Central memory CD8-positive, alpha-beta T cell (primary cell): ENCODE measurements around the gene NAALADL2.

Experiments
- ATAC-seq: fragments of 150-1000 bp; cut with Tn5 transposase; replicated peaks from 2 replicates; pipeline ENCODE4 v1.10.0; 2022; ENCODE audit warnings: mild to moderate bottlenecking, moderate FRiP score, moderate number of reproducible peaks; ENCODE audit not compliant: poor library complexity, severe bottlenecking; ENCODE audit errors: extremely low read depth
- DNase-seq, 2 donors: peaks; one replicate each; pipeline ENCODE4 v3.0.0; 2021; ENCODE audit warnings: low spot score in 2 of 2
- H3K27ac Mint-ChIP-seq: one replicate; pipeline ENCODE4 v1.8.0; 2022; ENCODE audit warnings: low read depth, mild to moderate bottlenecking, moderate library complexity, mixed read lengths
- H3K27me3 Mint-ChIP-seq: one replicate; pipeline ENCODE4 v1.8.0; 2022; ENCODE audit warnings: mixed read lengths
- H3K36me3 Mint-ChIP-seq: one replicate; pipeline ENCODE4 v1.8.0; 2022; ENCODE audit warnings: mild to moderate bottlenecking, moderate library complexity, mixed read lengths; ENCODE audit not compliant: insufficient read depth
- H3K4me1 Mint-ChIP-seq: one replicate; pipeline ENCODE4 v1.8.0; 2022; ENCODE audit warnings: mixed read lengths
- H3K4me3 Mint-ChIP-seq: one replicate; pipeline ENCODE4 v1.8.0; 2022; ENCODE audit warnings: mild to moderate bottlenecking, moderate library complexity, mixed read lengths
- H3K9me3 Mint-ChIP-seq: one replicate; pipeline ENCODE4 v1.8.0; 2022; ENCODE audit warnings: mixed read lengths

NAALADL2 gene

GRCh38 chr3:175274474-175275218 lies 415.5 kb downstream of the NAALADL2 start:
- no peak overlapping the region for H3K27ac Mint-ChIP-seq
- no peaks in the 10 kb centered on the region for H3K27me3 Mint-ChIP-seq
- no peak for DNase-seq

DNA sequence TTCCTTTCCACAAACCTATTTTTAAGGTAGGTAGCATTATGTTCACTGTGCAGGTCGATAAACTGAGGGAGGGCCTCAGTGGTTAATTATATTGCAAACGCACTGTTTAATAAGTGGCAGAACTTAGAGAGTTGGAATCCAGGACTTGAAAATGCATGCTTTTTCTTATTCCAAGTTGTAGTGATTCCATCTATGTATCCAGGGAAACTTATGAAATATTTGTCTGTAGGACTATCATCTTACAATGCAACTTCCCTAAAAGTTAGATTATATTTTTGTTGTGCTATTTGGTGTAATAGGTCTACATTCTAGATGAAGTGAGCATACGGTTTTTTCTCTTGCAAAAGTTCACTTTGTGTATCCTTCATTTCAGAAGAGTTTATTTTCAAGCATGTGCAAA lies 419.5 kb downstream of the NAALADL2 start:
- Mint-ChIP-seq H3K4me3 (no peak overlapping the region), H3K36me3 (no peaks in the 10 kb centered on the region), H3K27me3 (no peaks in the 10 kb centered on the region), H3K4me1 (no peaks in the 10 kb centered on the region), H3K27ac (no peak overlapping the region), H3K9me3 (no peaks in the 10 kb centered on the region)
- no peak for ATAC-seq
- DNase-seq: no peak

More at GRCh38 chr3:175274474-175275218, 415.5 kb downstream of the NAALADL2 start:
- ATAC-seq: no peak
- Mint-ChIP-seq H3K36me3 (no peaks in the 10 kb centered on the region), H3K4me1 (no peaks in the 10 kb centered on the region), H3K9me3 (no peaks in the 10 kb centered on the region), H3K4me3 (no peak overlapping the region)

DNA sequence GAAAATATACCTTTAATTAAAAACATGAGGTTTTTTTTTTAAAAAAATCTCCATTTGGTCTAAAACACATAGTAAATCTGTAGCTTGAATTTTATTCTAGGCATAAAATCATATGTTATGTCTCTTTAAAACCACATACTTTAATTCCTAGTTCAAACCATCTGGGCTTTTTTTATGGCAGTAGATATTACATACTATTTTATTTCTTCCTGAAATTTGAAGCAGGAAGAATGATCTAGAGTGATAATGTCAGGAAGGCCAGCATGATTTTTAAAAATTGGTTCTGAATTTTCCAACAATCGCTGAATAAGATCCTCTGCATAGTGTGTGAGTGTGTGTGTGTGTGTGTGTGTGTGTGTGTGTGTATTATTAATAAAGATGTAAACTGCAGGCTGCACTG lies 420.3 kb downstream of the NAALADL2 start:
- Mint-ChIP-seq H3K4me3 (no peak overlapping the region), H3K4me1 (no peaks in the 10 kb centered on the region), H3K9me3 (no peaks in the 10 kb centered on the region), H3K27me3 (no peaks in the 10 kb centered on the region), H3K36me3 (no peaks in the 10 kb centered on the region), H3K27ac (no peak overlapping the region)
- ATAC-seq: no peak
- DNase-seq: no peak

DNA sequence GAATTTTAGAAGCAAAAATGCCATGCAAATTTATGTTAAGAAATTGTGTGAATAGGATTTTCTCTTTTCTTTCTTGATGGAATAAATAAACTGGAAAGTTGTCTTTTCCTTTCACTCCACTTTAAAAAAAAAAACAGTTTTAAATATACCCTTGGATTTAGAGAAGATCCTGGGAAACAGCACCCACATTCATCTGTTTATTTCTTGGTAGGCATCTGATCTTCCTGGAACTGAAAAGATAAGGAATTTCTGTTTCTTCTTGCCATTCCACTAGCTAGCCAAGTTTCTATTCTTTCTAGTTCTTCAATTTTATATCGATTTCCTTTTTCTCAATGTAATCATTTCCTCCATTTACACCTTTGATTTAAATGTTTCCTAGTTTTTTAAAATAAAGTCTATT lies 420.8 kb downstream of the NAALADL2 start:
- Mint-ChIP-seq H3K27me3 (no peaks in the 10 kb centered on the region), H3K9me3 (no peaks in the 10 kb centered on the region), H3K4me3 (no peak overlapping the region), H3K36me3 (no peaks in the 10 kb centered on the region), H3K4me1 (no peaks in the 10 kb centered on the region), H3K27ac (no peak overlapping the region)
- no peak for ATAC-seq
- DNase-seq: no peak

GRCh38 chr3:175287361-175287963 lies 428.3 kb downstream of the NAALADL2 start:
- Mint-ChIP-seq H3K27ac (no peak overlapping the region), H3K36me3 (peaks cover 1% of the 10 kb centered on the region), H3K9me3 (no peaks in the 10 kb centered on the region)

DNA sequence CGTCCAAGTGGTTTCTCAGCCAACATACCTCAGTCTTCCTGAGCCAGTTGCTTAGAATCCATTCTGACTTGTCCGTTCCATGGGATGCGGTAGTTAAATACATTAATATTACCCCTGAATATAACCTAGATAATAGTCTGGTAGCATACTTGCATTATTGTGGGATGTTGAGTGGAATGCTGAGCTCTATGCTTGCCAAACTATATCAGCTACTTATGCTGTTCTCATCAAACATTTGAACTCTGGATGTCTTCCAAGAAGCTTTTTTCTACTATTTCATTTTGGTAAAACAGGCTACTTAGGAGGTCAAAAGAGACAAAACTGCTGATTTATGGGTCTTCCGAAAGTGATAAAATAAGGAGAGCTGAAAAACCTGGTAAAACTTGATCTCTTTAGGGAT lies 429.5 kb downstream of the NAALADL2 start:
- H3K27ac Mint-ChIP-seq: no peak overlapping the region
- ATAC-seq: no peak
- no peaks in the 10 kb centered on the region for H3K27me3 Mint-ChIP-seq
- no peaks in the 10 kb centered on the region for H3K9me3 Mint-ChIP-seq
- H3K4me3 Mint-ChIP-seq: no peak overlapping the region
- DNase-seq: no peak
- H3K4me1 Mint-ChIP-seq: no peaks in the 10 kb centered on the region
- peaks cover 1% of the 10 kb centered on the region for H3K36me3 Mint-ChIP-seq

More at GRCh38 chr3:175287361-175287963, 428.3 kb downstream of the NAALADL2 start:
- no peak for ATAC-seq
- DNase-seq: no peak
- no peaks in the 10 kb centered on the region for H3K4me1 Mint-ChIP-seq
- no peak overlapping the region for H3K4me3 Mint-ChIP-seq
- H3K27me3 Mint-ChIP-seq: no peaks in the 10 kb centered on the region

- Mint-ChIP-seq H3K27ac (no peak overlapping the region), H3K36me3 (no peaks in the 10 kb centered on the region), H3K4me3 (no peak overlapping the region), H3K4me1 (no peaks in the 10 kb centered on the region), H3K9me3 (peaks cover 8% of the 10 kb centered on the region), H3K27me3 (no peaks in the 10 kb centered on the region)
- no peak for DNase-seq
- no peak for ATAC-seq
Measured at GRCh38 chr3:175294793-175295192, 435.7 kb downstream of the NAALADL2 start.

DNA sequence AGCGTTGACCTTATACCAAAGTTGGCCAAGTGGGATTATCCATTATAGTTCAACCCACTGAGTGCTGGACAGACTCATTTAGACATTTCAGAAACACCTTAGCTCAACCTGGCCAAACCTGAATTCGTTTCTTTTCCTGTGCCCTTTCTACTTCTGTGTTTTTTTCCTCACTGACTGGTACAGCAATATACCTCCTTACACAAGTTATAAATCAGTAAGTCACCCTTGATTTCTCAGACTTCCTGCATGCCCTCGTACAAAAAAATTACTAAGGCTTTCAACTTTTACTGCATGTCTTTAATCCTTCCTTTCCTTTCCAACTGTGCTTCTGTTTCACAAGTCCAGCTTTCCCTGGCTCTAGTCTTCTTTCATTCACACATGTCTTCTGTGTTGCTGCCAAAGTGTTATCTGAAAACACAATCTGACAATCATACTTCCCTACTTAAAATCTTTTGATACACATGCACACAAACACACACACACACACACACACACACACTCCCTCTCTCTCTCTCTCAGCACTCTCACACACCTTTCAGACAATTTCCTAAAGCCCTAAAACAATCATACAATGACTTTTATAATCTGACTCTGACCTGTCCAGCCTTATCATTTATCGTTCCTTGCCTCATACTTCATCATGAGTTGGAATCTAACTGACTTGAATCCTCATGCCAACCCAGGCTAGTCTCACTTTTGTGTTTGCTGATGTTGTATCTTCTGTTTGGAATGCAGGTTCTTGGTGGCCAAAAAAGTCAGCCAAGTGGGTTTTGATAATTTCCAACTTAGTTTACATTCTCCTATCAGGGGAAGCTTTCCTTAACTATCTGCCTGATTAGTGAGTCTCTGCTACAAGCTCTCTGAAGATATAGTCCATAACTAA lies 436.4 kb downstream of the NAALADL2 start:
- Mint-ChIP-seq H3K4me1 (no peaks in the 10 kb centered on the region), H3K4me3 (no peak overlapping the region), H3K27me3 (no peaks in the 10 kb centered on the region), H3K27ac (no peak overlapping the region), H3K36me3 (no peaks in the 10 kb centered on the region), H3K9me3 (peaks cover 13% of the 10 kb centered on the region)
- DNase-seq (no peak), ATAC-seq (no peak)

GRCh38 chr3:175297216-175297615 lies 438.1 kb downstream of the NAALADL2 start:
- H3K27me3 Mint-ChIP-seq: no peaks in the 10 kb centered on the region
- H3K4me1 Mint-ChIP-seq: no peaks in the 10 kb centered on the region
- no peak for ATAC-seq
- DNase-seq: no peak
- H3K27ac Mint-ChIP-seq: no peak overlapping the region
- H3K36me3 Mint-ChIP-seq: no peaks in the 10 kb centered on the region
- peaks cover 18% of the 10 kb centered on the region for H3K9me3 Mint-ChIP-seq
- no peak overlapping the region for H3K4me3 Mint-ChIP-seq

DNA sequence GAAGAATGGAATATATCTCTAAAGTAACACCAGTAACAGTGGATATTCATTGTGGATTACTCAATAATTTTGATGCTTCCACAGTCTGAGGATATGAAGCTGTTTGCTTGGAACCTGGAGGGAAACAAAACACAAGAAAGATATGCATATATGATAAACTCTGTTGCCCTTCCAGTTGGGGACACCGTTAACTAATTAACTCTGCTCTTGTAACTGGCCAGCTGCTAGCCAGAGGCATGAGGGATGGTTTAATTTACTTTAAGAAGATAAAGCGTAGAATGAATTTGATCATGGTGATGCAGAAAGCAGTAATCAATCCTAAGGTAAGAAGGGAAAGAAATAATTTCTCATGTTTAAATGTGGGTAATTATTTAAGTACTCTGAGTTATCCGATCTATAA lies 442.6 kb downstream of the NAALADL2 start:
- DNase-seq: no peak
- Mint-ChIP-seq H3K27me3 (no peaks in the 10 kb centered on the region), H3K4me3 (no peak overlapping the region), H3K27ac (no peak overlapping the region), H3K36me3 (no peaks in the 10 kb centered on the region), H3K9me3 (peaks cover 15% of the 10 kb centered on the region), H3K4me1 (no peaks in the 10 kb centered on the region)
- no peak for ATAC-seq

- peaks cover 14% of the 10 kb centered on the region for H3K9me3 Mint-ChIP-seq
- no peak for ATAC-seq
Measured at GRCh38 chr3:175304404-175304803, 445.3 kb downstream of the NAALADL2 start.

DNA sequence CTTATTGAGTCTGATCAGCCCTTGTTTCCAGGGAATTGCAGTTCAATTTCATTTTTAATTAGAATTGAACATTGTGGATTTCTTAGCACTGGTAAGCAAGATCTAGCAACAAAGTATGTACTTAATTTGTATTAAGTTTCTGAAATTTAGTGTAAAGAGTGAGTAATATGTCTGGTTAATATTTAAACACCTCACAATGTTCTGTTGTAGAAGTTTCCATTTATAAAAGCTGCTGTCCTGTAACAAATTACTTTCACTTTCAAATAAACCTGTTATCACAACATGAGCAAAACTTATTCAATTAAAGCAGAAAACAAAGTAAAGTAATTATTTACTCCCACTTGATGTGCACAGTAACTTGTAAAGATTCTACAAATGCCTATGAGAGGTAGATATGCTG lies 448.5 kb downstream of the NAALADL2 start:
- no peak overlapping the region for H3K4me3 Mint-ChIP-seq
- H3K27me3 Mint-ChIP-seq: no peaks in the 10 kb centered on the region
- H3K27ac Mint-ChIP-seq: no peak overlapping the region
- H3K36me3 Mint-ChIP-seq: no peaks in the 10 kb centered on the region
- no peaks in the 10 kb centered on the region for H3K4me1 Mint-ChIP-seq
- H3K9me3 Mint-ChIP-seq: no peaks in the 10 kb centered on the region
- DNase-seq: no peak
- ATAC-seq: no peak

More at GRCh38 chr3:175304404-175304803, 445.3 kb downstream of the NAALADL2 start:
- H3K4me1 Mint-ChIP-seq: no peaks in the 10 kb centered on the region
- no peaks in the 10 kb centered on the region for H3K36me3 Mint-ChIP-seq
- H3K4me3 Mint-ChIP-seq: no peak overlapping the region
- DNase-seq: no peak
- H3K27ac Mint-ChIP-seq: no peak overlapping the region
- H3K27me3 Mint-ChIP-seq: no peaks in the 10 kb centered on the region
